CD14-positive monocyte (primary cell): Measurements from ENCODE around the gene OPA1. TPM values are rescaled to one million over a fixed set of nuclear protein-coding genes. Genes with fewer than 3 reads are reported as not detected.

Experiments
- DNase-seq, 3 donors: peaks; one replicate each; pipeline ENCODE4 v3.0.0-alpha.2; 2011 to 2022
- H2AFZ ChIP-seq: 2 replicates; pipeline ENCODE4 v1.6.0; 2012; ENCODE audit warnings: mild to moderate bottlenecking, low read depth, low read length, inconsistent platforms; ENCODE audit not compliant: insufficient read depth, poor library complexity, severe bottlenecking
- H3K27ac ChIP-seq, 2 donors: 1 replicate in 1 of 2; 2 replicates in 1 of 2; pipeline ENCODE4 v1.5.1; 2012 to 2013; ENCODE audit warnings: low read length in 2 of 2, control low read depth in 1 of 2, inconsistent platforms in 1 of 2, low read depth in 1 of 2, mild to moderate bottlenecking in 1 of 2
- H3K27me3 ChIP-seq, 2 donors: one replicate each; pipeline versions ENCODE4 v1.6.0 to v1.6.1; 2011 to 2013; ENCODE audit warnings: low read length in 2 of 2; ENCODE audit not compliant: control insufficient read depth in 2 of 2, insufficient read depth in 2 of 2
- H3K36me3 ChIP-seq, 2 donors: replicated peaks in 1 of 2; 1 replicate in 1 of 2; 2 replicates in 1 of 2; pipeline versions ENCODE4 v1.5.1 to v1.6.1; 2012 to 2013; ENCODE audit warnings: low read length in 2 of 2, control low read depth in 1 of 2, inconsistent platforms in 1 of 2, mild to moderate bottlenecking in 1 of 2; ENCODE audit not compliant: insufficient read depth in 2 of 2, control insufficient read depth in 1 of 2
- H3K4me1 ChIP-seq, 2 donors: 1 replicate in 1 of 2; 2 replicates in 1 of 2; pipeline versions ENCODE4 v1.5.1 to v1.6.1; 2012 to 2013; ENCODE audit warnings: low read length in 2 of 2, control low read depth in 1 of 2, inconsistent platforms in 1 of 2, mild to moderate bottlenecking in 1 of 2, moderate library complexity in 1 of 2; ENCODE audit not compliant: insufficient read depth in 2 of 2, control insufficient read depth in 1 of 2
- H3K4me2 ChIP-seq: replicated peaks from 2 replicates; pipeline ENCODE3; 2012; ENCODE audit warnings: low read length, moderate library complexity, mild to moderate bottlenecking; ENCODE audit not compliant: poor library complexity, severe bottlenecking; ENCODE audit errors: extremely low read depth
- H3K4me3 ChIP-seq, 3 experiments: fragments of 200-600 bp in 1 of 3; sonication (generic) in 1 of 3; replicated peaks in 1 of 3; 1 replicate in 2 of 3; 2 replicates in 1 of 3; pipeline ENCODE4 v1.5.1; 2011 to 2013; ENCODE audit warnings: low read length in 3 of 3, mild to moderate bottlenecking in 3 of 3, control low read depth in 2 of 3, low read depth in 2 of 3, inconsistent platforms in 1 of 3, moderate library complexity in 1 of 3
- H3K79me2 ChIP-seq: 2 replicates; pipeline ENCODE4 v1.6.0; 2012; ENCODE audit warnings: mild to moderate bottlenecking, control low read depth, inconsistent platforms, low read length, moderate library complexity; ENCODE audit not compliant: insufficient read depth
- H3K9ac ChIP-seq: 2 replicates; pipeline ENCODE4 v1.6.0; 2017; ENCODE audit warnings: low read length, mild to moderate bottlenecking; ENCODE audit not compliant: insufficient read depth, poor library complexity, severe bottlenecking
- H3K9me3 ChIP-seq, 2 donors: replicated peaks in 1 of 2; 1 replicate in 1 of 2; 2 replicates in 1 of 2; pipeline versions ENCODE4 v1.5.1 to v1.6.1; 2012 to 2013; ENCODE audit warnings: low read length in 2 of 2, control low read depth in 1 of 2; ENCODE audit not compliant: control insufficient read depth in 1 of 2, insufficient read depth in 1 of 2
- H4K20me1 ChIP-seq: 2 replicates; pipeline ENCODE4 v1.6.0; 2012; ENCODE audit warnings: mild to moderate bottlenecking, low read length, control low read depth, moderate library complexity; ENCODE audit not compliant: insufficient read depth
- H3K27ac Mint-ChIP-seq, 7 donors: one replicate each; pipeline ENCODE4 v1.8.0; 2020; ENCODE audit warnings: mild to moderate bottlenecking in 7 of 7, mixed read lengths in 7 of 7, moderate library complexity in 6 of 7, inconsistent platforms in 2 of 7
- H3K27me3 Mint-ChIP-seq, 3 donors: one replicate each; pipeline ENCODE4 v1.8.0; 2021 to 2022; ENCODE audit warnings: low read depth in 3 of 3, mild to moderate bottlenecking in 3 of 3, mixed read lengths in 3 of 3, moderate library complexity in 3 of 3, inconsistent platforms in 1 of 3
- H3K36me3 Mint-ChIP-seq, 2 donors: one replicate each; pipeline ENCODE4 v1.8.0; 2020; ENCODE audit warnings: mixed read lengths in 2 of 2, inconsistent platforms in 1 of 2, mild to moderate bottlenecking in 1 of 2
- H3K4me1 Mint-ChIP-seq: one replicate; pipeline ENCODE4 v1.8.0; 2020; ENCODE audit warnings: mild to moderate bottlenecking, mixed read lengths
- H3K4me3 Mint-ChIP-seq, 2 donors: one replicate each; pipeline ENCODE4 v1.8.0; 2020; ENCODE audit warnings: mild to moderate bottlenecking in 2 of 2, mixed read lengths in 2 of 2, moderate library complexity in 1 of 2
- H3K9me3 Mint-ChIP-seq, 7 donors: one replicate each; pipeline ENCODE4 v1.8.0; 2020 to 2022; ENCODE audit warnings: mixed read lengths in 7 of 7, mild to moderate bottlenecking in 6 of 7, moderate library complexity in 6 of 7, inconsistent platforms in 2 of 7
- WGBS: methylation state at CpG from one replicate; pipeline ENCODE4 v1.1.5; 2013; ENCODE audit warnings: missing lambda C conversion rate; ENCODE audit not compliant: insufficient coverage; 5-methylcytosine and 5-hydroxymethylcytosine counted together
- intact Hi-C, 2 donors: fragments of 100-400 bp; cut with micrococcal nuclease; formaldehyde crosslinking; loops; one replicate each; pipeline versions ENCODE4 v1.15.0 to v1.15.1; 2023
- polyA plus RNA-seq, 3 donors: library from polyadenylated mRNA; depleted of rRNA in 1 of 3; unstranded in 2 of 3; stranded (reverse) in 1 of 3; fragments of 300-500 nt in 2 of 3; fragments of >200 nt in 1 of 3; fragmentation: Illumina TruSeq in 2 of 3; gene quantifications; 1 replicate in 2 of 3; 2 replicates in 1 of 3; pipeline ENCODE4 v1.2.3, GENCODE V29; 2012 to 2021
- TF ChIP-seq, protein P1 (sequence below): fragments of 200-600 bp; IDR thresholded peaks from one replicate; pipeline ENCODE4 v1.8.0; 2022; ENCODE audit warnings: antibody characterized with exemption, mild to moderate bottlenecking

The OPA1 gene
- polyA plus RNA-seq, 3 donors, result 15.4 to 26.5 (median 18.1) TPM

DNA sequence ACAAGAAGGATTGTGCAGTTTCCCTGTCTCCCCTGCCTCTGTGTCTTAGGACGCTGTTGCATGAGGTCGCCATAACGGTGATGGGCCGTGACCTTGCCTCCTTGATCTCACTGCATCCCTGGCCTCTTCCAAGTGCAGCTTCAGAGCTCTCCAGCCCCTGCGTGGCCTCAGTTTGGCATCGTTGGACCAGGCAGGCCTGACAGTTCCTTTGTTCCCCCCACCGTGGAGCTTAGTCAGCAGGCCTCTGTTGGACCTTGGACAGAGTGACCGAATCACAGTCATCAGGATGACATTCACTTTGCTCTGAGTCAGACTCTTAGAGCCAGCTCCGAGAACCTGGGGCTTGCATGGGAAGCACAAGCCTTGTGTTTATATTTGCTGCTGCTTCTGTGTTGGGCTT, 139.4 kb downstream of the OPA1 start:
- no peaks in the 10 kb centered on the region for H3K4me1 ChIP-seq
- 90% methylated on average over 8 of the region's 9 CpGs for WGBS

DNA sequence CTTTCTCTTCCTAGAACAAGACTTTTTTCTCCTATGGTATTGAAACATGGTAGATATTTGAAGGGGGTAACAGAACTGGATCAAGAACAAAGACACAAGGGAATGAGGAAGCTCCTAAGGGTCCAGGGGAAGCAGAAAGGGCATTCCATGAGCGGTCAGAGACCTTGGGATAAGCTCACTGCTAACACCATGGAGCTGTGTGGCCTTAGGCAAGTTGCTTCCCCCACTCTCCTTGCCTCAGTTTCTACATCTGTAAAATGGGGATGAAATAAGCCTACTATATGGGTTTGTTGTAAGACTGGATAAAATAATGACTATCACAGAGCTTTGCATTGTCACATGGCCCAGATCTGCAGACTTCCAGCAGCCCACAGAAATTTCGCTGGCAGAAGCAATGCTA, 139.8 kb downstream of the OPA1 start:
- H3K36me3 Mint-ChIP-seq, result no peaks in the 10 kb centered on the region
- Histone ChIP-seq H4K20me1 (no peaks in the 10 kb centered on the region), H3K79me2 (no peaks in the 10 kb centered on the region), H3K4me2 (no peak overlapping the region), H3K27ac (no peak overlapping the region), H2AFZ (no peak overlapping the region), H3K4me3 (no peak overlapping the region), H3K27me3 (no peaks in the 10 kb centered on the region), H3K36me3 (no peaks in the 10 kb centered on the region), H3K9me3 (no peaks in the 10 kb centered on the region), H3K4me1 (no peaks in the 10 kb centered on the region), H3K9ac (no peak overlapping the region)
- TF ChIP-seq, protein P1, sequence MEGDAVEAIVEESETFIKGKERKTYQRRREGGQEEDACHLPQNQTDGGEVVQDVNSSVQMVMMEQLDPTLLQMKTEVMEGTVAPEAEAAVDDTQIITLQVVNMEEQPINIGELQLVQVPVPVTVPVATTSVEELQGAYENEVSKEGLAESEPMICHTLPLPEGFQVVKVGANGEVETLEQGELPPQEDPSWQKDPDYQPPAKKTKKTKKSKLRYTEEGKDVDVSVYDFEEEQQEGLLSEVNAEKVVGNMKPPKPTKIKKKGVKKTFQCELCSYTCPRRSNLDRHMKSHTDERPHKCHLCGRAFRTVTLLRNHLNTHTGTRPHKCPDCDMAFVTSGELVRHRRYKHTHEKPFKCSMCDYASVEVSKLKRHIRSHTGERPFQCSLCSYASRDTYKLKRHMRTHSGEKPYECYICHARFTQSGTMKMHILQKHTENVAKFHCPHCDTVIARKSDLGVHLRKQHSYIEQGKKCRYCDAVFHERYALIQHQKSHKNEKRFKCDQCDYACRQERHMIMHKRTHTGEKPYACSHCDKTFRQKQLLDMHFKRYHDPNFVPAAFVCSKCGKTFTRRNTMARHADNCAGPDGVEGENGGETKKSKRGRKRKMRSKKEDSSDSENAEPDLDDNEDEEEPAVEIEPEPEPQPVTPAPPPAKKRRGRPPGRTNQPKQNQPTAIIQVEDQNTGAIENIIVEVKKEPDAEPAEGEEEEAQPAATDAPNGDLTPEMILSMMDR, result no peak
- H3K4me1 Mint-ChIP-seq, result no peaks in the 10 kb centered on the region
- DNase-seq, result no peak
- intact Hi-C loops, result no loop called here
- no peaks in the 10 kb centered on the region for H3K9me3 Mint-ChIP-seq
- WGBS, result no CpG with 5 or more reads among the region's 2 CpGs
- H3K27ac Mint-ChIP-seq, result no peak overlapping the region
- H3K4me3 Mint-ChIP-seq, result no peak overlapping the region
- H3K27me3 Mint-ChIP-seq, result peaks cover 0 to 2% (median 0%) of the 10 kb centered on the region in 3 donors

More for the DNA sequence above, 139.4 kb downstream of the OPA1 start:
- no peaks in the 10 kb centered on the region for H3K79me2 ChIP-seq
- peaks cover 0 to 2% (median 0%) of the 10 kb centered on the region in 3 donors for H3K27me3 Mint-ChIP-seq
- H3K4me1 Mint-ChIP-seq, result no peaks in the 10 kb centered on the region
- H3K4me3 Mint-ChIP-seq, result no peak overlapping the region
- DNase-seq, result no peak
- no peak overlapping the region for H3K27ac ChIP-seq
- H2AFZ ChIP-seq, result no peak overlapping the region
- H3K36me3 Mint-ChIP-seq, result no peaks in the 10 kb centered on the region
- H3K27ac Mint-ChIP-seq, result peak overlapping the region in 1 of 7 donors; percentile 28
- H3K4me3 ChIP-seq, result no peak overlapping the region
- no peak overlapping the region for H3K9ac ChIP-seq
- H3K9me3 ChIP-seq, result no peaks in the 10 kb centered on the region
- no peak overlapping the region for H3K4me2 ChIP-seq
- TF ChIP-seq, protein P1, result no peak
- H4K20me1 ChIP-seq, result no peaks in the 10 kb centered on the region
- intact Hi-C loops, result no loop called here
- no peaks in the 10 kb centered on the region for H3K9me3 Mint-ChIP-seq
- H3K27me3 ChIP-seq, result no peaks in the 10 kb centered on the region
- no peaks in the 10 kb centered on the region for H3K36me3 ChIP-seq
